A673 (cell line): Measurements from ENCODE around the gene CHRNB4.

Source experiments
- CTCF ChIP-seq: fragments of 300-800, 200-600 bp; sonication (generic); conservative IDR thresholded peaks from 2 replicates; pipeline ENCODE4 v1.5.1; 2017; ENCODE audit warnings: low read depth, mild to moderate bottlenecking, antibody characterized with exemption, low read length, moderate library complexity, mixed read lengths
- EZH2 ChIP-seq: fragments of 200-600 bp; sonication (generic); IDR thresholded peaks from 2 replicates; pipeline ENCODE4 v1.6.1; 2017; ENCODE audit warnings: borderline replicate concordance, low read depth, mild to moderate bottlenecking, mixed read lengths, antibody characterized with exemption, low read length; ENCODE audit not compliant: poor library complexity, severe bottlenecking

GRCh38 chr15:78618490-78618934 is 22.5 kb downstream of the CHRNB4 start:
- TF ChIP-seq CTCF (peak; percentile 85), EZH2 (no peak)
